Neutrophil (primary cell): ENCODE measurements around the gene APOC3.

Experiments
- H3K27ac ChIP-seq: fragments of 200-600 bp; sonication (generic); 2 replicates; pipeline ENCODE4 v1.5.1; 2016; ENCODE audit warnings: mild to moderate bottlenecking, moderate library complexity
- H3K27me3 ChIP-seq: fragments of 200-600 bp; sonication (generic); 2 replicates; pipeline ENCODE4 v1.6.0; 2016; ENCODE audit warnings: mild to moderate bottlenecking
- H3K36me3 ChIP-seq: fragments of 200-600 bp; sonication (generic); 2 replicates; pipeline ENCODE4 v1.5.1; 2017
- H3K4me1 ChIP-seq, 2 experiments: fragments of 200-600 bp in 1 of 2; sonication (generic) in 1 of 2; 1 replicate in 1 of 2; 2 replicates in 1 of 2; pipeline versions ENCODE4 v1.5.1 to v1.6.1; 2013 to 2016; ENCODE audit warnings: low read depth in 1 of 2, low read length in 1 of 2, mild to moderate bottlenecking in 1 of 2, moderate library complexity in 1 of 2; ENCODE audit not compliant: control insufficient read depth in 1 of 2, insufficient read depth in 1 of 2
- H3K4me3 ChIP-seq, 2 experiments: fragments of 200-600 bp in 1 of 2; sonication (generic) in 1 of 2; 1 replicate in 1 of 2; 2 replicates in 1 of 2; pipeline ENCODE4 v1.5.1; 2013 to 2016; ENCODE audit warnings: low read depth in 1 of 2, low read length in 1 of 2, mild to moderate bottlenecking in 1 of 2, moderate library complexity in 1 of 2
- H3K9me3 ChIP-seq: fragments of 200-600 bp; sonication (generic); 2 replicates; pipeline ENCODE4 v1.5.1; 2016
- TF ChIP-seq, protein P1 (sequence below): fragments of 200-600 bp; sonication (generic); IDR thresholded peaks from 2 replicates; pipeline ENCODE4 v1.5.1; 2016; ENCODE audit warnings: antibody characterized with exemption

The APOC3 gene

GRCh38 chr11:116807601-116808261 is 22.0 kb upstream of the APOC3 start:
- H3K27me3 ChIP-seq = no peaks in the 10 kb centered on the region
- no peak overlapping the region for H3K4me3 ChIP-seq
- H3K36me3 ChIP-seq = no peaks in the 10 kb centered on the region
- no peaks in the 10 kb centered on the region for H3K9me3 ChIP-seq
- no peaks in the 10 kb centered on the region for H3K4me1 ChIP-seq
- H3K27ac ChIP-seq = no peak overlapping the region
- TF ChIP-seq, protein P1, sequence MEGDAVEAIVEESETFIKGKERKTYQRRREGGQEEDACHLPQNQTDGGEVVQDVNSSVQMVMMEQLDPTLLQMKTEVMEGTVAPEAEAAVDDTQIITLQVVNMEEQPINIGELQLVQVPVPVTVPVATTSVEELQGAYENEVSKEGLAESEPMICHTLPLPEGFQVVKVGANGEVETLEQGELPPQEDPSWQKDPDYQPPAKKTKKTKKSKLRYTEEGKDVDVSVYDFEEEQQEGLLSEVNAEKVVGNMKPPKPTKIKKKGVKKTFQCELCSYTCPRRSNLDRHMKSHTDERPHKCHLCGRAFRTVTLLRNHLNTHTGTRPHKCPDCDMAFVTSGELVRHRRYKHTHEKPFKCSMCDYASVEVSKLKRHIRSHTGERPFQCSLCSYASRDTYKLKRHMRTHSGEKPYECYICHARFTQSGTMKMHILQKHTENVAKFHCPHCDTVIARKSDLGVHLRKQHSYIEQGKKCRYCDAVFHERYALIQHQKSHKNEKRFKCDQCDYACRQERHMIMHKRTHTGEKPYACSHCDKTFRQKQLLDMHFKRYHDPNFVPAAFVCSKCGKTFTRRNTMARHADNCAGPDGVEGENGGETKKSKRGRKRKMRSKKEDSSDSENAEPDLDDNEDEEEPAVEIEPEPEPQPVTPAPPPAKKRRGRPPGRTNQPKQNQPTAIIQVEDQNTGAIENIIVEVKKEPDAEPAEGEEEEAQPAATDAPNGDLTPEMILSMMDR = no peak

DNA sequence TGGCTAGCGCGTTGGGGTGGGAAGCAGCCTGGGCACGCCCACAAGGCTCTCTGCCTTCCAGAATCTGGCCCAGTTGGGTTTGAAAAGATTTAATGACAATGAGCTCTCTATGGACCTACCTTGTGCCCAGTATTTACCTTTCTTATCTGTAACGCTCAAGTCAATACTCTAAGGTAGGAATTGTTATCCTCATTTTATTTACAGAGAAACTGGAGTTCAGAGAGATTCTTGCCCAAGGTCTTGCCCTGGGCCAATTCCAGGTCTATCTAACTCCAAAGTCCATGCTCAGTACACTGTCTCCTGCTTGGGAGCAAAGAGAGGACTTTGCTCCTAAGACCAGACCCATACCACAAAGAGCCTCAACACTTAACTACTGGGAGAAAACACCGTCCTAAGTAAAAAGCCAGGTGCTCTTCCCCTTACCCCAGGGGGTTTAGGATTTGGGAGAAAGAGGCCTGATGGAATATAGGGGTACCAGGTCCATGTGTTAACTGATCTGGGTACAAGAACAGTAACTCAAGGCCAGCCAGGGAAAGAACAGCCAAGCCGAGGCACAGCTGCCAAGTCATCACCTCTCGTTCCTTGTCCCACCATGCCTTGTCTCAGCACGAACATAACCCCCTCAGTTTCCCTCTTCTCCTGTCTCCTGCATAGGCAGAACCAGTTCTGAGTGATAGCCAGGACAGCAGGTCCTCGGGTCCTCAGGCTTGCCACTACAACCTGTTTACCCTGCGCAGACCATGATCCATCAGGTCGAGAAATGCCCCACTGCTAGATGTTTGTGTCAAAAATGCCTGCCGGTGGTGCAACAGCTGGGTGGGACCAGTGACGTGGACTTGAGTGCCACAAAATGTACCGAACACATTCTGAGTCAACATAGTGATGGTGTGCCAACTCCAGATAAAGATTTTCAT is 21.2 kb upstream of the APOC3 start:
- TF ChIP-seq, protein P1 = no peak
- H3K36me3 ChIP-seq = no peaks in the 10 kb centered on the region
- H3K4me1 ChIP-seq = no peaks in the 10 kb centered on the region
- H3K27ac ChIP-seq = no peak overlapping the region
- H3K4me3 ChIP-seq = no peak overlapping the region
- no peaks in the 10 kb centered on the region for H3K27me3 ChIP-seq
- no peaks in the 10 kb centered on the region for H3K9me3 ChIP-seq

GRCh38 chr11:116811194-116811593 is 18.5 kb upstream of the APOC3 start:
- Histone ChIP-seq H3K27ac (no peak overlapping the region), H3K27me3 (no peaks in the 10 kb centered on the region), H3K4me3 (no peak overlapping the region), H3K36me3 (no peaks in the 10 kb centered on the region), H3K4me1 (no peaks in the 10 kb centered on the region), H3K9me3 (no peaks in the 10 kb centered on the region)
- TF ChIP-seq, protein P1 = no peak

DNA sequence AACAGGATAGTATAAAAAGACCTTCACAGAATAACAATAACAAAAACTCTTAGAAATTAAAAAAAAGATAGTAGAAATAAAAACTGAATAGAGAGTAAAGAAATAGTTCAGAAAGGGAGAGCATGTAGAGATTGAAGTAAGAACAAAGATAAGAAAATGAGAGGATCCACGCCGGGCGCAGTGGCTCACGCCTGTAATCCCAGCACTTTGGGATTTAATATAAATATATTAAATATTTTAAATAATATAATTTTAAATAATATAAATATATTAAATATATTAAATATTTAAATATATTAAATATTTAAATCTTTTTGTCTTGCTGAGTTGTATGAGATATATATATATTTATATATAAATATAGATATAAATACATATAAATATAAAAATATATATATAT is 17.6 kb upstream of the APOC3 start:
- H3K4me1 ChIP-seq = no peaks in the 10 kb centered on the region
- H3K27ac ChIP-seq = no peak overlapping the region
- no peaks in the 10 kb centered on the region for H3K27me3 ChIP-seq
- TF ChIP-seq, protein P1 = no peak
- no peak overlapping the region for H3K4me3 ChIP-seq
- H3K36me3 ChIP-seq = no peaks in the 10 kb centered on the region
- no peaks in the 10 kb centered on the region for H3K9me3 ChIP-seq

DNA sequence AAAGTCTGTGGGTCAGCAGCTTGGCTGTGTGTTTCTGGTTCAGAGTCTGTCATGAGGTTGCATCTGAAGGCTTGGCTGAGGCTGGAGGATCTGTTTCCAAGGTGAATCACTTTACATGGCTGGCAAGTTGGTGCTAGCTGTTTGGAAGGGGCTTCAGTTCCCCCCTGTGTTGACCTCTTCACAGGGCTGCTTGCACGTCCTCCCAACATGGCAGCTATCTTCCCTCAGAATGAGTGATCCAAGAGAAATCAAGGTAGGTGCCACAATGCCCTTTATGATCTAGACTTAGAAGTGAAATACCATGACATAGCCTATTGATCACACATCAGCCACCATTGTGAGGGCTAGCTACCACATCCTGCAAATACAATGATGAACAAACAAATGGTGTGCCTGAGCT is 16.5 kb upstream of the APOC3 start:
- Histone ChIP-seq H3K27ac (no peak overlapping the region), H3K27me3 (no peaks in the 10 kb centered on the region), H3K9me3 (no peaks in the 10 kb centered on the region), H3K4me1 (no peaks in the 10 kb centered on the region), H3K36me3 (no peaks in the 10 kb centered on the region), H3K4me3 (no peak overlapping the region)
- TF ChIP-seq, protein P1 = no peak
